MM.1S (cell line): ENCODE measurements around the gene TRMT10B.

ENCODE experiments used
- DNase-seq: peaks from one replicate; pipeline ENCODE4 v3.0.0-alpha.2; 2015
- H2AFZ ChIP-seq: fragments of 300-600 bp; sonication (generic); 2 replicates; pipeline ENCODE4 v1.6.0; 2016; ENCODE audit warnings: antibody characterized with exemption, low read length
- H3F3A ChIP-seq: fragments of 300-600 bp; sonication (generic); 2 replicates; pipeline ENCODE4 v1.6.1; 2016; ENCODE audit warnings: mild to moderate bottlenecking, antibody characterized with exemption, low read length, moderate library complexity, mixed read lengths; ENCODE audit not compliant: insufficient read depth
- H3K27ac ChIP-seq: fragments of 300-600 bp; sonication (generic); 2 replicates; pipeline ENCODE4 v1.5.1; 2016; ENCODE audit warnings: mild to moderate bottlenecking, low read length
- H3K27me3 ChIP-seq: fragments of 300-600 bp; sonication (generic); replicated peaks from 2 replicates; pipeline ENCODE4 v1.6.0; 2016; ENCODE audit warnings: low read length; ENCODE audit not compliant: insufficient read depth
- H3K36me3 ChIP-seq: fragments of 300-600 bp; sonication (generic); replicated peaks from 2 replicates; pipeline ENCODE4 v1.6.1; 2016; ENCODE audit warnings: mild to moderate bottlenecking, low read length, mixed read lengths; ENCODE audit not compliant: insufficient read depth
- H3K4me1 ChIP-seq: fragments of 300-600 bp; sonication (generic); 2 replicates; pipeline ENCODE4 v1.6.1; 2016; ENCODE audit warnings: low read length, mixed read lengths
- H3K4me2 ChIP-seq: fragments of 300-600 bp; sonication (generic); 2 replicates; pipeline ENCODE4 v1.6.0; 2016; ENCODE audit warnings: low read depth, low read length
- H3K4me3 ChIP-seq: fragments of 300-600 bp; sonication (generic); 2 replicates; pipeline ENCODE4 v1.5.1; 2016; ENCODE audit warnings: low read length, mixed read lengths
- H3K79me2 ChIP-seq: fragments of 300-600 bp; sonication (generic); 2 replicates; pipeline ENCODE4 v1.6.1; 2016; ENCODE audit warnings: mixed run types, low read length, mixed read lengths
- H3K9ac ChIP-seq: fragments of 300-600 bp; sonication (generic); 2 replicates; pipeline ENCODE4 v1.6.1; 2016; ENCODE audit warnings: low read length, mixed read lengths
- H3K9me2 ChIP-seq: fragments of 300-600 bp; sonication (generic); replicated peaks from 2 replicates; pipeline ENCODE4 v1.6.1; 2016; ENCODE audit warnings: mild to moderate bottlenecking, low read length, mixed read lengths; ENCODE audit not compliant: insufficient read depth
- H3K9me3 ChIP-seq: fragments of 300-600 bp; sonication (generic); replicated peaks from 2 replicates; pipeline ENCODE4 v1.6.1; 2016; ENCODE audit warnings: mild to moderate bottlenecking, low read length, mixed read lengths; ENCODE audit not compliant: insufficient read depth
- H4K20me1 ChIP-seq: fragments of 300-600 bp; sonication (generic); 2 replicates; pipeline ENCODE4 v1.6.1; 2016; ENCODE audit warnings: mild to moderate bottlenecking, low read length, moderate library complexity, mixed read lengths; ENCODE audit not compliant: insufficient read depth
- EZH2 ChIP-seq: fragments of 300-600 bp; sonication (generic); optimal IDR thresholded peaks from 2 replicates; pipeline ENCODE3; 2017; ENCODE audit warnings: low read depth, mild to moderate bottlenecking, antibody characterized with exemption, low read length, mixed read lengths
- EZH2phosphoT487 ChIP-seq: fragments of 300-600 bp; sonication (generic); IDR thresholded peaks from 2 replicates; pipeline ENCODE4 v1.6.1; 2018; ENCODE audit warnings: antibody characterized with exemption, low read length
- TF ChIP-seq, protein P1 (sequence below): fragments of 300-600 bp; sonication (generic); IDR thresholded peaks from 2 replicates; pipeline ENCODE4 v1.5.1; 2016; ENCODE audit warnings: antibody characterized with exemption, low read length, mixed read lengths

TRMT10B gene

DNA sequence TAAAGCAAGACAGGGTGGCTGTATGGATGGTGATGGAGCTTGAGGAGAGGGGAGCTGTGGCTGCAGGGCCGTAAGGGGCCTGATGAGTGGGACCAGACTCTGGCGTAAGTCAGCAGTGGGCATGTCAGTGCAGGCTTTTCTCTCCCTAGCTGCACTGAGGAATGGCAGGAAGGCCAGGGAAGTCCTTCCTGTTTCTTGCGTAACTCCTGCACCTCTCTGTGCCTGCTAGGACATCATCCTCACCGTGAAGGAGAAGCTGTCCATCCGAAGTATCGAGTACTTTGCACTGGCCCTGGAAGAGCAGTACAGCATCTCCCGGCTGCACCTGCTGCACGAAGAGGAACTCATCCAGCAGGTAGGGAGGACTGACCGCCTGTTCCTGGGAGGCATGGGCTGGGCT is 24.1 kb upstream of the TRMT10B start:
- Histone ChIP-seq H2AFZ (no peak overlapping the region), H4K20me1 (no peaks in the 10 kb centered on the region), H3K27me3 (no peaks in the 10 kb centered on the region), H3K36me3 (no peaks in the 10 kb centered on the region), H3K4me1 (no peaks in the 10 kb centered on the region), H3K9me2 (no peaks in the 10 kb centered on the region), H3K79me2 (no peaks in the 10 kb centered on the region), H3K4me2 (no peak overlapping the region), H3K27ac (no peak overlapping the region), H3F3A (no peaks in the 10 kb centered on the region), H3K9ac (no peak overlapping the region), H3K4me3 (no peak overlapping the region), H3K9me3 (no peaks in the 10 kb centered on the region)
- TF ChIP-seq EZH2: no peak
- TF ChIP-seq, protein P1, sequence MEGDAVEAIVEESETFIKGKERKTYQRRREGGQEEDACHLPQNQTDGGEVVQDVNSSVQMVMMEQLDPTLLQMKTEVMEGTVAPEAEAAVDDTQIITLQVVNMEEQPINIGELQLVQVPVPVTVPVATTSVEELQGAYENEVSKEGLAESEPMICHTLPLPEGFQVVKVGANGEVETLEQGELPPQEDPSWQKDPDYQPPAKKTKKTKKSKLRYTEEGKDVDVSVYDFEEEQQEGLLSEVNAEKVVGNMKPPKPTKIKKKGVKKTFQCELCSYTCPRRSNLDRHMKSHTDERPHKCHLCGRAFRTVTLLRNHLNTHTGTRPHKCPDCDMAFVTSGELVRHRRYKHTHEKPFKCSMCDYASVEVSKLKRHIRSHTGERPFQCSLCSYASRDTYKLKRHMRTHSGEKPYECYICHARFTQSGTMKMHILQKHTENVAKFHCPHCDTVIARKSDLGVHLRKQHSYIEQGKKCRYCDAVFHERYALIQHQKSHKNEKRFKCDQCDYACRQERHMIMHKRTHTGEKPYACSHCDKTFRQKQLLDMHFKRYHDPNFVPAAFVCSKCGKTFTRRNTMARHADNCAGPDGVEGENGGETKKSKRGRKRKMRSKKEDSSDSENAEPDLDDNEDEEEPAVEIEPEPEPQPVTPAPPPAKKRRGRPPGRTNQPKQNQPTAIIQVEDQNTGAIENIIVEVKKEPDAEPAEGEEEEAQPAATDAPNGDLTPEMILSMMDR: no peak
- TF ChIP-seq EZH2phosphoT487: no peak
- no peak for DNase-seq

DNA sequence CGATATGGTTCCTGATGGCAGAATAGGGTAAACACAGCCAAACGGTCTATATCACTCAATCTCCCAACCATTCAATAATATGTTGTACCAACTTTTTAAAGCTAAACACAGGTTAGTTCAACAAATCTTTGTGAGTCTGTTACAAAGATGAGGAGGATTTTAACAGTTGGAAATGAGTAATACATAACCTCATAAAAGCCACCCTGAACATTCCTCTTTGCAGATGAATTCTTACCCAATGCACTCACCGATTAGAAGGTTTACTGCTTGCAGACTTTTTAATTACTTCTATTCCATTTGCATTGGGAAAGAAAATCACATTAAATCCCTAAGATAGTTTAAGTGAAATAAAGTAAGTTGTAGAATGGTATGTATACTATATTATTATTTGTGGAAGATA is 23.3 kb upstream of the TRMT10B start:
- H3K9me2 ChIP-seq: no peaks in the 10 kb centered on the region
- no peaks in the 10 kb centered on the region for H4K20me1 ChIP-seq
- TF ChIP-seq, protein P1: no peak
- TF ChIP-seq EZH2 (no peak), EZH2phosphoT487 (no peak)

DNA sequence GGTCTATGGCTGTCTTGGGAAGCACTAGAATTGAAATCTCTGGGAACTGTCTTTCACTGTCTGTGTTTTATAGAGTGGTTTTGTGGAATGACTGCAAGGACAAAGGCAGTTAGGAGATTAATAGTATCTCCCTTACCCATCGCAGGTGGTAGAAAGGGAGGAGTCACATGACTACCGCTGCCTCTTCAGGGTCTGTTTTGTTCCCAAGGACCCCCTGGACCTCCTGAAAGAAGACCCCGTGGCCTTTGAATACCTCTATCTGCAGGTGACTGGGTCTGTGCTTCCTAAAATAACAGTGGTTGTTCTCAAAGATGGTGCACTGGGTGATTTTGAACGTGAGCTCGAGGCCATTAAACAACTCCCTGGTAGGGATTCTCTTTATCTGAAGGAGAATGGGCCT is 22.8 kb upstream of the TRMT10B start:
- H2AFZ ChIP-seq: no peak overlapping the region
- no peaks in the 10 kb centered on the region for H3K36me3 ChIP-seq
- TF ChIP-seq EZH2phosphoT487: no peak
- TF ChIP-seq EZH2: no peak
- TF ChIP-seq, protein P1: no peak
- H3F3A ChIP-seq: no peaks in the 10 kb centered on the region
- H3K27ac ChIP-seq: no peak overlapping the region
- no peaks in the 10 kb centered on the region for H3K79me2 ChIP-seq
- H3K4me2 ChIP-seq: no peak overlapping the region
- H3K9ac ChIP-seq: no peak overlapping the region
- no peaks in the 10 kb centered on the region for H4K20me1 ChIP-seq
- DNase-seq: no peak
- no peaks in the 10 kb centered on the region for H3K27me3 ChIP-seq
- H3K4me3 ChIP-seq: no peak overlapping the region
- H3K9me3 ChIP-seq: no peaks in the 10 kb centered on the region
- no peaks in the 10 kb centered on the region for H3K4me1 ChIP-seq
- no peaks in the 10 kb centered on the region for H3K9me2 ChIP-seq

More for the DNA sequence above, 23.3 kb upstream of the TRMT10B start:
- no peaks in the 10 kb centered on the region for H3K9me3 ChIP-seq
- H3K4me2 ChIP-seq: no peak overlapping the region
- no peak overlapping the region for H3K27ac ChIP-seq
- H3K4me3 ChIP-seq: no peak overlapping the region
- DNase-seq: no peak
- H3F3A ChIP-seq: no peaks in the 10 kb centered on the region
- H3K27me3 ChIP-seq: no peaks in the 10 kb centered on the region
- no peak overlapping the region for H2AFZ ChIP-seq
- no peaks in the 10 kb centered on the region for H3K79me2 ChIP-seq
- no peaks in the 10 kb centered on the region for H3K4me1 ChIP-seq
- no peaks in the 10 kb centered on the region for H3K36me3 ChIP-seq
- H3K9ac ChIP-seq: no peak overlapping the region
